Measurements from ENCODE around the gene IQCB1. TPM values are rescaled to one million over a fixed set of nuclear protein-coding genes. Genes with fewer than 3 reads are reported as not detected.

IQCB1 gene
- total and polyA plus RNA-seq, 2 experiments from 2014 or later, result 28.8 to 39.0 TPM

GRCh38 chr3:121752261-121752660 is 82.6 kb downstream of the IQCB1 start:
- Histone ChIP-seq H3K79me2 (replicated peaks; ENCODE audit: insufficient read depth) (peaks cover 12% of the 10 kb centered on the region; the same call in 1 of the 2 replicates), H3K27me3 (ENCODE audit: insufficient read depth) (no peaks in the 10 kb centered on the region), H3K9me2 (ENCODE audit: insufficient read depth) (no peaks in the 10 kb centered on the region), H4K20me1 (replicated peaks; ENCODE audit: insufficient read depth) (no peaks in the 10 kb centered on the region), H3K36me3 (ENCODE audit: insufficient read depth) (no peaks in the 10 kb centered on the region), H2AFZ (no peak overlapping the region), H3K4me1 (ENCODE audit: insufficient read depth) (0 out of 2 replicates have a peak, but pooled peaks cover 3% of the 10 kb centered on the region), H3K4me2 (no peak overlapping the region), H3K27ac (ENCODE audit: low read depth) (no peak overlapping the region), H3F3A (replicated peaks; ENCODE audit: low read depth) (no peaks in the 10 kb centered on the region), H3K4me3 (no peak overlapping the region)
- no peak for DNase-seq (ENCODE audit: low spot score)
- no peaks in the 10 kb centered on the region for H3K9me3 Mint-ChIP-seq
- ATAC-seq, result no peak
- H3K27me3 Mint-ChIP-seq (ENCODE audit: insufficient read depth, low read depth, poor library complexity), result peaks cover 4% of the 10 kb centered on the region
- H3K36me3 Mint-ChIP-seq (ENCODE audit: low read depth), result no peaks in the 10 kb centered on the region
- H3K27ac Mint-ChIP-seq, result no peak overlapping the region
- no peak overlapping the region for H3K4me3 Mint-ChIP-seq
- peaks cover 6% of the 10 kb centered on the region; the same call in 2 of the 3 replicates for H3K4me1 Mint-ChIP-seq
- no peak for TF ChIP-seq EZH2 (IDR thresholded peaks at IDR 0.05; ENCODE audit: low read depth, unreplicated experiment)
- no peak for TF ChIP-seq CREB1 (CRISPR knock-in tag; IDR thresholded peaks at IDR 0.05; ENCODE audit: low read depth)

DNA sequence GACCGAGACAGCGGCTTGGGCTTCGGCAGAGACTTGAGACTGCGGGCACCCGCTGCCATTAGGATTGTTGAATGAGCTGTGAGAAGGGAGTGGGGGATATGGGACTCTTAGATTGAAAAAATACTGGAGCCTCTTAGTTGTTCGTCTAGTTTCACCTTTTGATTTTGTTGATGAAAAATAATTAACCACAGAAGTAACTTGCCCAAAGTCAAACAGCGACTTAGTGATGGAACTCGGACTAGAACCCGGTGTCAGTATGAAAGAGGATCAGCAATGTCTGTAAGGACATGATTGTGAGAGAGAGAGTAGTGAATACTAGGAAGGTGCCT is 84.8 kb downstream of the IQCB1 start:
- H3K27ac Mint-ChIP-seq, result no peak overlapping the region
- peaks cover 6% of the 10 kb centered on the region; the same call in 2 of the 3 replicates for H3K4me1 Mint-ChIP-seq
- Histone ChIP-seq H3K79me2 (replicated peaks; ENCODE audit: insufficient read depth) (peaks cover 18% of the 10 kb centered on the region; the same call in 1 of the 2 replicates), H3K27ac (ENCODE audit: low read depth) (no peak overlapping the region), H2AFZ (no peak overlapping the region), H3K4me2 (peak overlapping the region; percentile 74), H3K27me3 (ENCODE audit: insufficient read depth) (no peaks in the 10 kb centered on the region), H3K36me3 (ENCODE audit: insufficient read depth) (no peaks in the 10 kb centered on the region), H3K4me3 (peak overlapping the region; percentile 56), H3F3A (replicated peaks; ENCODE audit: low read depth) (no peaks in the 10 kb centered on the region), H4K20me1 (replicated peaks; ENCODE audit: insufficient read depth) (no peaks in the 10 kb centered on the region), H3K9me2 (ENCODE audit: insufficient read depth) (no peaks in the 10 kb centered on the region), H3K4me1 (ENCODE audit: insufficient read depth) (0 out of 2 replicates have a peak, but pooled peaks cover 3% of the 10 kb centered on the region)
- H3K27me3 Mint-ChIP-seq (ENCODE audit: insufficient read depth, low read depth, poor library complexity), result peaks cover 4% of the 10 kb centered on the region
- ATAC-seq, result no peak
- no peak overlapping the region for H3K4me3 Mint-ChIP-seq
- no peaks in the 10 kb centered on the region for H3K36me3 Mint-ChIP-seq (ENCODE audit: low read depth)
- no peak for DNase-seq (ENCODE audit: low spot score)
- H3K9me3 Mint-ChIP-seq, result no peaks in the 10 kb centered on the region
- TF ChIP-seq POLR2AphosphoS5 (IDR thresholded peaks at IDR 0.05; ENCODE audit: low read depth), result no peak
- TF ChIP-seq, protein P1, sequence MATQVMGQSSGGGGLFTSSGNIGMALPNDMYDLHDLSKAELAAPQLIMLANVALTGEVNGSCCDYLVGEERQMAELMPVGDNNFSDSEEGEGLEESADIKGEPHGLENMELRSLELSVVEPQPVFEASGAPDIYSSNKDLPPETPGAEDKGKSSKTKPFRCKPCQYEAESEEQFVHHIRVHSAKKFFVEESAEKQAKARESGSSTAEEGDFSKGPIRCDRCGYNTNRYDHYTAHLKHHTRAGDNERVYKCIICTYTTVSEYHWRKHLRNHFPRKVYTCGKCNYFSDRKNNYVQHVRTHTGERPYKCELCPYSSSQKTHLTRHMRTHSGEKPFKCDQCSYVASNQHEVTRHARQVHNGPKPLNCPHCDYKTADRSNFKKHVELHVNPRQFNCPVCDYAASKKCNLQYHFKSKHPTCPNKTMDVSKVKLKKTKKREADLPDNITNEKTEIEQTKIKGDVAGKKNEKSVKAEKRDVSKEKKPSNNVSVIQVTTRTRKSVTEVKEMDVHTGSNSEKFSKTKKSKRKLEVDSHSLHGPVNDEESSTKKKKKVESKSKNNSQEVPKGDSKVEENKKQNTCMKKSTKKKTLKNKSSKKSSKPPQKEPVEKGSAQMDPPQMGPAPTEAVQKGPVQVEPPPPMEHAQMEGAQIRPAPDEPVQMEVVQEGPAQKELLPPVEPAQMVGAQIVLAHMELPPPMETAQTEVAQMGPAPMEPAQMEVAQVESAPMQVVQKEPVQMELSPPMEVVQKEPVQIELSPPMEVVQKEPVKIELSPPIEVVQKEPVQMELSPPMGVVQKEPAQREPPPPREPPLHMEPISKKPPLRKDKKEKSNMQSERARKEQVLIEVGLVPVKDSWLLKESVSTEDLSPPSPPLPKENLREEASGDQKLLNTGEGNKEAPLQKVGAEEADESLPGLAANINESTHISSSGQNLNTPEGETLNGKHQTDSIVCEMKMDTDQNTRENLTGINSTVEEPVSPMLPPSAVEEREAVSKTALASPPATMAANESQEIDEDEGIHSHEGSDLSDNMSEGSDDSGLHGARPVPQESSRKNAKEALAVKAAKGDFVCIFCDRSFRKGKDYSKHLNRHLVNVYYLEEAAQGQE (IDR thresholded peaks at IDR 0.05; ENCODE audit: unreplicated experiment), result no peak
- no peak for TF ChIP-seq JUNB (IDR thresholded peaks at IDR 0.05; ENCODE audit: unreplicated experiment)
- no peak for TF ChIP-seq CTCF (conservative IDR thresholded peaks at IDR 0.05; ENCODE audit: low read depth in 2 of 2)
- TF ChIP-seq EZH2 (IDR thresholded peaks at IDR 0.05; ENCODE audit: low read depth, unreplicated experiment), result no peak
- no peak for TF ChIP-seq CREB1 (CRISPR knock-in tag; IDR thresholded peaks at IDR 0.05; ENCODE audit: low read depth)
- TF ChIP-seq STAT1 (IDR thresholded peaks at IDR 0.05; ENCODE audit: unreplicated experiment), result no peak
- no peak for TF ChIP-seq EZH2phosphoT487 (IDR thresholded peaks at IDR 0.05; ENCODE audit: unreplicated experiment)
- no peak for TF ChIP-seq ZNF114 (CRISPR knock-in tag; IDR thresholded peaks at IDR 0.05)
- TF ChIP-seq ZNF331 (CRISPR knock-in tag; IDR thresholded peaks at IDR 0.05; ENCODE audit: low read depth), result no peak
- no peak for TF ChIP-seq NANOG (IDR thresholded peaks at IDR 0.05; ENCODE audit: borderline replicate concordance)
